ENCODE measurements around the gene OR7C1. TPM values are rescaled to one million over a fixed set of nuclear protein-coding genes. Genes with fewer than 3 reads are reported as not detected.

Gene OR7C1
- total and polyA plus RNA-seq, 2 of the 8 experiments (the other 6 are each of a cell fraction or from before 2014, with no cell fraction given), result not detected

DNA sequence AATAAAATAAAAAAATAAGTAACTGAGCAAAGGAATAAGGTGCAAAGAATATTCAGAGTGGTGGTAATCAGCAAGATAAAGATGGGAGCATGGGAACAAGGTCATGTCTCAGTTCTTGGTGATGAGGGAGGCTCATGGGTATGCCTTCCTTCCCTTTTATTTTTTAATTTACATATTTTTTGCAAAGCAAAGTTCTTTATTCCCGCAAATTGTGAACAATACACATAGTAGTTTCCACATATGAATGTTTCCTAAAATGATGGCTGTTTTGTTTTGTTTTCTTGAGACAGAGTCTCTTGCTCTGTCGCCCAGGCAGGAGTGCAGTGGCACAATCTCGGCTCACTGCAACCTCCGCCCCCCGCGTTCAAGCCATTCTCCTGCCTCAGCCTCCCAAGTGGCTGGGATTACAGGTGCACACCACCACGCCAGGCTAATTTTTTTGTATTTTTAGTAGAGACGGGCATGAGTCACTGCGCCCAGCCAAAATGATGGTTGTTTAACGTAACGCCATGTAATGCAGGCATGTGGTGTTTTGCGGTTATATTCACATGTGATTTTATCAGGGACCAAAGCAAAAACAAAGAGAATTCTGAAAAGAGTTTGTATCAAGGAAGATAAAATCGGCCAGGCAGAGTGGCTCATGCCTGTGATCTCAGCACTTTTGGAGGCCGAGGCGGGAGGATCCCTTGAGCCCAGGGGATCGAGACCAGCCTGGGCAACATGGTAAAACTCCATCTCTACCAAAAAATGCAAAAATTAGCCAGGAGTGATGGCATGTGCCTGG is 52.2 kb downstream of the OR7C1 start:
- no peak overlapping the region for H3K14ac ChIP-seq (ENCODE audit: insufficient read length)
- FAIRE-seq, result no peak
- no peaks in the 10 kb centered on the region for H3K9me3 ChIP-seq (ENCODE audit: insufficient read depth in 2 of 2, low read depth in 1 of 2, low read length in 1 of 2)
- no peak overlapping the region for H3K4me3 ChIP-seq (ENCODE audit: extremely low read depth in 1 of 4, insufficient read depth in 2 of 4, low read depth in 3 of 4, low read length in 4 of 4)
- no peaks in the 10 kb centered on the region for H3K23me2 ChIP-seq (ENCODE audit: low read depth, low read length)
- H3K9ac ChIP-seq (replicated peaks in 1 of 4; ENCODE audit: extremely low read depth in 1 of 4, low read depth in 3 of 4, low read length in 3 of 4), result no peak overlapping the region
- DNase-seq (ENCODE audit: low read depth in 1 of 2, low spot score in 2 of 2), result peak in 1 of 2 experiments; percentile 8
- no peak overlapping the region for H2BK15ac ChIP-seq (ENCODE audit: low read length)
- H3K36me3 ChIP-seq (ENCODE audit: control insufficient read depth in 2 of 4, insufficient read depth in 4 of 4, low read length in 3 of 4), result no peaks in the 10 kb centered on the region
- no peak overlapping the region for H2BK120ac ChIP-seq (replicated peaks; ENCODE audit: low read depth, low read length)
- no peaks in the 10 kb centered on the region for H3K27me3 ChIP-seq (replicated peaks in 1 of 4; ENCODE audit: control insufficient read depth in 3 of 4, extremely low read depth in 1 of 4, insufficient read depth in 3 of 4, low read length in 3 of 4)
- H3K4me2 ChIP-seq (ENCODE audit: insufficient read depth in 1 of 2, low read depth in 2 of 2, low read length in 2 of 2), result no peak overlapping the region
- 89% methylated on average over 16 of the region's 16 CpGs; no CpG with 5 or more reads in 1 of the 2 experiments for WGBS, 2 experiments (ENCODE audit: extremely low coverage in 1 of 2, insufficient coverage in 1 of 2, insufficient read length in 1 of 2, insufficient replicate concordance in 2 of 2, low coverage in 1 of 2, low lambda C conversion rate in 2 of 2, missing lambda C conversion rate in 1 of 2)
- H3K27ac ChIP-seq (ENCODE audit: low read depth, low read length), result no peak overlapping the region
- no peaks in the 10 kb centered on the region for H3K79me1 ChIP-seq (ENCODE audit: low read depth, low read length)
- H4K20me1 ChIP-seq (replicated peaks in 1 of 2; ENCODE audit: control insufficient read depth in 1 of 2, insufficient read depth in 2 of 2, low read length in 2 of 2), result no peaks in the 10 kb centered on the region
- CTCF ChIA-PET (ENCODE audit: partially characterized antibody), result interaction anchor here (0.7 kb wide), 1 partner anchor 630 kb away, joined by 3 read pairs; no protein-coding TSS in a partner anchor
- no peaks in the 10 kb centered on the region for H3K79me2 ChIP-seq (ENCODE audit: control insufficient read depth in 1 of 2, insufficient read depth in 2 of 2, low read length in 2 of 2)
- no peak overlapping the region for H3K18ac ChIP-seq (ENCODE audit: extremely low read depth, low read length)
- H3K23ac ChIP-seq (ENCODE audit: insufficient read length), result no peak overlapping the region
- H4K8ac ChIP-seq (ENCODE audit: extremely low read depth, insufficient read depth, low read length), result no peak overlapping the region
- H4K5ac ChIP-seq (ENCODE audit: insufficient read length, low read depth, low read length), result no peak overlapping the region
- POLR2A ChIA-PET (ENCODE audit: partially characterized antibody), result interaction anchor here (1.1 kb wide), 1 partner anchor 209 kb away, joined by 4 read pairs; no protein-coding TSS in a partner anchor
- no peak overlapping the region for H2AK5ac ChIP-seq (ENCODE audit: low read depth, low read length)
- H3K4ac ChIP-seq (replicated peaks; ENCODE audit: insufficient read length, low read depth, low read length), result no peak overlapping the region
- no peak overlapping the region for H4K91ac ChIP-seq (replicated peaks; ENCODE audit: insufficient read length, low read length)
- H2BK20ac ChIP-seq (ENCODE audit: low read length), result no peak overlapping the region
- no peak overlapping the region for H2BK12ac ChIP-seq (ENCODE audit: low read depth, low read length)
- no peak overlapping the region for H3K56ac ChIP-seq (replicated peaks; ENCODE audit: insufficient read length, low read depth, low read length)
- H2BK5ac ChIP-seq (ENCODE audit: low read depth, low read length), result no peak overlapping the region
- H3K4me1 ChIP-seq (replicated peaks in 1 of 4; ENCODE audit: control insufficient read depth in 3 of 4, insufficient read depth in 4 of 4, low read length in 3 of 4), result peaks cover 0 to 3% (median 1%) of the 10 kb centered on the region in 4 experiments; a peak in 1 of 7 replicates
- H2AFZ ChIP-seq (ENCODE audit: low read length), result no peak overlapping the region
- no peak for TF ChIP-seq SUZ12 (IDR thresholded peaks at IDR 0.05; ENCODE audit: low read length)
- TF ChIP-seq CBX8 (IDR thresholded peaks at IDR 0.05; ENCODE audit: borderline replicate concordance, low read depth, low read length), result no peak
- no peak for TF ChIP-seq TAF7 (optimal IDR thresholded peaks at IDR 0.05; ENCODE audit: borderline replicate concordance, low read depth, low read length)
- TF ChIP-seq EZH2 (IDR thresholded peaks at IDR 0.05; ENCODE audit: low read depth, low read length, severe bottlenecking), result no peak
- no peak for TF ChIP-seq CEBPB (IDR thresholded peaks at IDR 0.05; ENCODE audit: low read depth, low read length)
- TF ChIP-seq, protein P1, sequence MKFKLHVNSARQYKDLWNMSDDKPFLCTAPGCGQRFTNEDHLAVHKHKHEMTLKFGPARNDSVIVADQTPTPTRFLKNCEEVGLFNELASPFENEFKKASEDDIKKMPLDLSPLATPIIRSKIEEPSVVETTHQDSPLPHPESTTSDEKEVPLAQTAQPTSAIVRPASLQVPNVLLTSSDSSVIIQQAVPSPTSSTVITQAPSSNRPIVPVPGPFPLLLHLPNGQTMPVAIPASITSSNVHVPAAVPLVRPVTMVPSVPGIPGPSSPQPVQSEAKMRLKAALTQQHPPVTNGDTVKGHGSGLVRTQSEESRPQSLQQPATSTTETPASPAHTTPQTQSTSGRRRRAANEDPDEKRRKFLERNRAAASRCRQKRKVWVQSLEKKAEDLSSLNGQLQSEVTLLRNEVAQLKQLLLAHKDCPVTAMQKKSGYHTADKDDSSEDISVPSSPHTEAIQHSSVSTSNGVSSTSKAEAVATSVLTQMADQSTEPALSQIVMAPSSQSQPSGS (IDR thresholded peaks at IDR 0.05; ENCODE audit: low read length), result no peak
- no peak for TF ChIP-seq KDM1A (IDR thresholded peaks at IDR 0.05; ENCODE audit: borderline replicate concordance, low read length)
- no peak for TF ChIP-seq KDM5A (IDR thresholded peaks at IDR 0.05; ENCODE audit: low read length)
- TF ChIP-seq EGR1 (IDR thresholded peaks at IDR 0.05; ENCODE audit: borderline replicate concordance, low read depth, low read length), result no peak
- no peak for TF ChIP-seq JUN (IDR thresholded peaks at IDR 0.05; ENCODE audit: low read depth, low read length)
- no peak for TF ChIP-seq POLR2AphosphoS5 (IDR thresholded peaks at IDR 0.05; ENCODE audit: low read depth, low read length)

Data from H1 (cell line).